Large intestine (tissue), 3 donors: Measurements from ENCODE around the gene CDON. TPM values are rescaled to one million over a fixed set of nuclear protein-coding genes. Genes with fewer than 3 reads are reported as not detected.

Source experiments
- DNase-seq, 2 donors: peaks; one replicate each; pipeline versions ENCODE4 v3.0.0 to v3.0.0-alpha.2; 2013
- H3K27ac ChIP-seq: one replicate; pipeline ENCODE4 v1.5.1; 2013; ENCODE audit warnings: low read length
- H3K27me3 ChIP-seq: 2 replicates; pipeline ENCODE4 v1.6.1; 2013; ENCODE audit warnings: low read length; ENCODE audit not compliant: control insufficient read depth, insufficient read depth
- H3K36me3 ChIP-seq: 2 replicates; pipeline ENCODE4 v1.6.1; 2013; ENCODE audit warnings: low read length; ENCODE audit not compliant: control insufficient read depth, insufficient read depth
- H3K4me1 ChIP-seq: one replicate; pipeline ENCODE4 v1.6.1; 2013; ENCODE audit warnings: low read length; ENCODE audit not compliant: control insufficient read depth, insufficient read depth
- H3K4me3 ChIP-seq: one replicate; pipeline ENCODE4 v1.5.1; 2013; ENCODE audit warnings: low read length
- H3K9me3 ChIP-seq: one replicate; pipeline ENCODE4 v1.6.1; 2013; ENCODE audit warnings: mild to moderate bottlenecking, low read depth, low read length, moderate library complexity; ENCODE audit not compliant: control insufficient read depth
- WGBS: methylation state at CpG from one replicate; pipeline ENCODE4 v1.1.5; 2013; ENCODE audit warnings: low lambda C conversion rate; ENCODE audit not compliant: insufficient coverage; 5-methylcytosine and 5-hydroxymethylcytosine counted together
- polyA plus RNA-seq: library from polyadenylated mRNA; unstranded; fragments of 120-200 nt; gene quantifications from one replicate; pipeline ENCODE4 v1.2.1, GENCODE V29; 2013

Gene CDON
- polyA plus RNA-seq, 1 donor, result 22.8 TPM

DNA sequence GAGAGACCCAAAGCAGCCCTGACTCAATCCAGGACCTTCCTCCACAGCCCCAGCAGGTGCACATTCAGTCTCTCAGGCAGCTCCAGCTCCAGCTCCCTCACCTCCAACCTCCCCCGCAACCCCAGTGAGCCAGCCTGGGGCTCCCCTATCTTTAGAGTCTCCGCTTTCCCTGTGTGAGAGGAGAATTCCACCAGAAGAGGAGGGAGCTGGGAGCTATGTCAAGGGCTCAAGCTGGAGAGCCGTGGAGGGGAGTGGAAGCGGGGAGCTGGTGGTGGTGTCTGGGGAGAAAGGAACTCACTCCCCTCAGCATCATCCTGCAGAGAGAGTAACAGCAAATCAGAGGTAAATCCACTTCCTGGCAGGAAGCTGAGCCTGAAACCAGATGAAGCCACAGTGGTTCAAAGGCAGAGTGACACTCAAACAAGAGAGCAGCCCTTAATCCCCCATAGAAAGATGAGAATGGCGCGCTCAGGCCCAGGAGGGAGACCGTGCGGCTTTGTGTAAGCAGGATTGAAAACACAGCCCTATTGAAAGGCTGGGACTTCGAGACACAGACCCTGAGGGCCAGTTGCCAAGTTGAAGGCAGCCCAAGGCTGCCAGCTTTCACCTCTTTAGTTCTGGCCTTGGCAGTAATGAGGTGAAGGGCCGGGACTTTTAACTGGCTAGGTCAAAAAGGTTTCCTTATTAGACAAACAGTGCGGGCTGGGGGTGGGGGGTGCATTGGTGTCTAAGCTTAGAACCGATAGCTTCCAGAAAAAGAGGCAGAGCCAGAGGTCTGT is 21.4 kb upstream of the CDON start:
- H3K9me3 ChIP-seq, result no peaks in the 10 kb centered on the region
- no peak for DNase-seq
- H3K27me3 ChIP-seq, result peaks cover 2% of the 10 kb centered on the region
- no CpG with 5 or more reads among the region's 12 CpGs for WGBS
- no peak overlapping the region for H3K27ac ChIP-seq
- no peak overlapping the region for H3K4me3 ChIP-seq
- no peaks in the 10 kb centered on the region for H3K4me1 ChIP-seq
- no peaks in the 10 kb centered on the region for H3K36me3 ChIP-seq

DNA sequence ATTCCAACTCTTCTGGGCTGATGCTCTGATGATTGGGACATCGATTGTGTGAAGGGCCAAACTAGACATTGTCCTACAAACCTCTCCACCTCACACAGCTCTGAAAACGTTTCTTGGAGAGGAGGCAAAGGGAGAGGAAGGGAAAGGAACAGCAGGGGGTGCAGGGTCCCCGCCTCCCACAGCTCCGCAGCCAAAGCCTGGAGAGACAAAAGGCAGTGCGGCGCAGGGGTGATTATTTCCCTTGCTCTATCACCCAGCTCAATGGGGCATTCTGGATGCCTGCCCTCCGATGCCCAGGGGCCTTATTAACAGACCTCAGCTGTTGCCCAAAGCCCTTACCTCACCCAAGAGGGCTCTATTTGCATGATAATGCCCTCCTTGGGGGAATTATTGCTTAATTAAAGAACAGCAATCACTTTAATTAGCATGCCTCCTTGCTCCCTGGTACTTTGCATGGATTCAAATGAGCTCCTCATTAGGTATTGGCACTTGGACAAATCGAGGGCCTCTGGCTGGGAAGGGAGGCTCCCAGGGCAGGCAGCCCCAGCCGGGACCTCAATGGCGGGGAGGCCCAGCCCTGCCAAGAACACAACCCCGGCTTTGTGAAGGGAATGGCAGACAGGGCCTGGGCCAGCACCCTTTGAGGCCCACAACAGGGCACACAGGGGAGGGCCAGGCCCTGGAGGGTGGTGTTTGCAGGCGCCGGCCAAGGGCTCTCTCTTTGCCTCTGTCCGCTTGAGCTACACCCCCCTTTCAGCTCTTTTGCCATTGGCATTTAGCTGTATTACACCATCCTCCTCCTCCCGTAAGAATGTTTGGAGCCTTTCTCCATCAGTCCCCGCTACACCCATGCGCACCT is 19.8 kb upstream of the CDON start:
- no peak overlapping the region for H3K4me3 ChIP-seq
- H3K4me1 ChIP-seq, result no peaks in the 10 kb centered on the region
- H3K9me3 ChIP-seq, result no peaks in the 10 kb centered on the region
- H3K27me3 ChIP-seq, result peaks cover 2% of the 10 kb centered on the region
- H3K36me3 ChIP-seq, result no peaks in the 10 kb centered on the region
- no peak for DNase-seq
- WGBS, result no CpG with 5 or more reads among the region's 17 CpGs
- no peak overlapping the region for H3K27ac ChIP-seq

DNA sequence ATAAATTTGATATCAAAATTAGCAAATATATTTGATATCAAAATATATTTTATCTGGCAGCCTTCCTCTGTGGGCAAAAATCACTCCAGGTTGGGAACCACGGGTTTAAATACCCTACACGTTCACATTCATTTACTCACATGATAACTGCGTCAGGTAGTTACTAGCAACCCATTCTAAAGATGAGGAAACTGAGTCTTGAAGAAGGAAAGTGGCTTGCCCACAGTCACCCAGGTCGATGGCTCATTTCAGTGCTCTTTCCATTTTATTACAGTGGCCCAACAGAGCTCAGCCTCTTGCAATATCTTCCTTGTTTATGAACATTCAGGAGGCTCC is 19.2 kb upstream of the CDON start:
- WGBS, result 83% methylated on average over 1 of the region's 4 CpGs
- no peak for DNase-seq
- H3K36me3 ChIP-seq, result no peaks in the 10 kb centered on the region
- H3K4me1 ChIP-seq, result no peaks in the 10 kb centered on the region
- peaks cover 2% of the 10 kb centered on the region for H3K27me3 ChIP-seq
- no peaks in the 10 kb centered on the region for H3K9me3 ChIP-seq
- no peak overlapping the region for H3K4me3 ChIP-seq
- H3K27ac ChIP-seq, result no peak overlapping the region

DNA sequence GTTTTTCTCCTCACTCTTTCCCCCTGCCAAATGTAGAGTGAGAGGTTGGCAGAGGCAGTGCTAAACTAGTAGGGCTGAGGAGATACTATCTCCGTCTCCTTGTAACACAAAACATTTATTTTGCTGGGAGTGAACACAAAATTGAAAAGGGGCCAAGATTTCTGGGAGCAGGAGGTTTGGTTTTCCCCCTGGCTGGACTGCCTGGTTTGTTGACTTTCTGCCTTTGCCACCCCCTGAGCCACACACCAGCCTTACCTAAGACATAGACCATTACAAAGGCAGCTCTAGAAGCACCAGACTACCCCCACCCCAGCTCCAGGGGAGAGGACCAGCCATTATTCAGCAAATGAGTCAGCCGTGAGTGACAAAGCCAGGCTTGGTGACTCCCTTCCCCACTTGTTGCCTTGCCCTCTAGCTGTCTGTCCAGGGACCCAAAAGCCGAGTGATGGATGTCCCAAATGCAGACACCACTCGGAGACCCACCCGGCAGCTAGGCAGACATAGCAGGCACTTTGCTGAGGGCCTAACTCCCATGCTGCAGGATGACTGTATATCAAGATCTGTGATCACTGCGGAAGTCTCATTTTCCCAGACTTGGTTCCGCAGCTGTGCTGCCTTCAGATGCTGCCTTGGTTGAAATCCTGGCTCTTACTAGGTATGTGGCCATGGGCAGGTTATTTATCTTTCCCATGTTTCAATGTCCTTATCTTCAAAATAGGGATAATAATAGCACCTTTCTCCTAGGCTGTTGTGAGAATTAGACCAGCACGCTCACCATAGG is 17.7 kb upstream of the CDON start:
- H3K27ac ChIP-seq, result no peak overlapping the region
- WGBS, result no CpG with 5 or more reads among the region's 8 CpGs
- no peaks in the 10 kb centered on the region for H3K9me3 ChIP-seq
- H3K27me3 ChIP-seq, result peaks cover 2% of the 10 kb centered on the region
- H3K4me3 ChIP-seq, result no peak overlapping the region
- no peaks in the 10 kb centered on the region for H3K36me3 ChIP-seq
- DNase-seq, result no peak
- H3K4me1 ChIP-seq, result no peaks in the 10 kb centered on the region

DNA sequence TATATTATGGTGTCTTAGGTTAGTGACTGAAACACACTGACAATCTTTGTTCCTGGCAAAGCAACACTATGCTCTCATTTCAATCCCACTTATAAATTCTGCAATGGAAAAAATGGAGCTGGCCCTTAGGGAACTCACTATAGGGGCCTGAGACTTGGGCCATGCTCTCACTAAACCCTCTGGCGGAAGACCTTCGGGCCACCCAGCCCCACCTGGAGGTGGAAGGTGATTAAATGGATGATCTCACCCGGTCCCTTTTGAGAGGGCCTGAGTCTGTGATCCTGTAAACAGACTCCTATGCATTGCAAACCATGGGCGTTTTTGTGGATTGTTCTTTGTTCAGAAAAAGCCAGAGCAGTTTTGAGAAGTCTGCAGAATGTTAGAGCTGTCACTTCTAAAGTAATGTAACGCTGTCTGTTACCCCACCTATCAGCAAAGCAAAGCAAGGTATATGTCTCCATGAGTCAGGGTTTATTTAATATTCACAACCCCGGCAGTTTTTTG is 17.0 kb upstream of the CDON start:
- Histone ChIP-seq H3K27ac (no peak overlapping the region), H3K36me3 (no peaks in the 10 kb centered on the region), H3K4me3 (no peak overlapping the region), H3K27me3 (peaks cover 2% of the 10 kb centered on the region), H3K9me3 (no peaks in the 10 kb centered on the region), H3K4me1 (no peaks in the 10 kb centered on the region)
- WGBS, result 60% methylated on average over 1 of the region's 6 CpGs
- no peak for DNase-seq

DNA sequence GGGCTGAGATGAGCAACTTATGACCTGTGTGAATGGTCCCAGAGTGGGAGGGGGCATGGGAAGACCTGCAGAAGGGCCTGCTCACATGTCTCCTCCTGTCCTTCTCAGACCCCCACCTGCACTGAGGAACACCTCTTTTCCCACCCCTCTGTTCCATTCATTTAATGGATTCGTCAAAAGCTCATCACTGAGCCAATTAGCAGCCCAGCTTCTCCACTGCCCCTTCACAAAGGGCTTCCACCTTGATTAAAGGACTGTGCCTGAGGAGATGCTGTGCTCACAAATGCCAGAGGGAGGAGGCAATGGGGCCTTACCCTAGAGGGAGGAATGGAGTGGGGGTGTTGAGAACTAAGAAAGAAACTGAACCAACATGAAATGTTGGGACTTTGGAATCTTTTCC is 14.0 kb upstream of the CDON start:
- H3K4me3 ChIP-seq, result no peak overlapping the region
- no peaks in the 10 kb centered on the region for H3K9me3 ChIP-seq
- no peaks in the 10 kb centered on the region for H3K27me3 ChIP-seq
- no peaks in the 10 kb centered on the region for H3K36me3 ChIP-seq
- H3K27ac ChIP-seq, result no peak overlapping the region
- WGBS, result no CpG with 5 or more reads among the region's 1 CpG
- no peak for DNase-seq
- H3K4me1 ChIP-seq, result no peaks in the 10 kb centered on the region

DNA sequence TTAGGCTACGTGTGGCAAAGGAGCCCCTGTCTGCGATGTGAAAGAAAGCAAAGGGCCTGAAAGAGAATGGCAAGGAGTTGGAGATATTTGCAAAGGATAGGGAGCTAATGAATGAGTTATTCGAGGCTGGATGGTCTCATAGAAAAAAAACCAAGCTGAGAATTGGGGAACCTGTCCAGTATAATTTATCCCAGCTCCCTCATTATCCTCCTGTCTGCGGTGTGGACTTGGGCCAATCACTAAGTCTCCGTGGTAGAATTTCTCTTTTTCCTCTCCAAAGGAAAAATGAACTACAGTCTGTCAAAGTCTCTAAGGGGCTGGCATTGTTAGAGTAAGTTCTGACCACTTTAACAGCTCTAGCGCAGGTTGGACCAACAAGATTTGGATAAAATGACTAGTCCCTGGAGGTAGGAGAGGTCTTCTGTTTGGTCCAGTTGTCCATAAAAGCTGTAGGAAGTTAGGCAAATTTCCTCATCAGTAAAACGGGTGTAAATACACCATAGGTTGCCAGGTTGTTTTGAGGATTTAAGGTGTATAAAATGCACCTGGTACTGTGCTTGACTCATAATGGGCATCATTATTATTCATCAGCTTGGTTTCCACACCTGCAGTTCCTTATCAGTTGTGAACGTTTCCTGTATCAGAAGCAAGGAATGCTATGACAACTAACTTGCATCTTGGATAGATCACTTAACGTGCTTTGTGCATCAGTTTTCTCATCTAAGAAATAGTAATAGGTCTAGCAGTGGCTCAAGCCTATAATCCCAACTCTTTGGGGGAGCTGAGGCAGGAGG is 10.3 kb upstream of the CDON start:
- WGBS, result no CpG with 5 or more reads among the region's 9 CpGs
- no peak overlapping the region for H3K27ac ChIP-seq
- H3K27me3 ChIP-seq, result no peaks in the 10 kb centered on the region
- no peaks in the 10 kb centered on the region for H3K9me3 ChIP-seq
- no peak overlapping the region for H3K4me3 ChIP-seq
- H3K36me3 ChIP-seq, result no peaks in the 10 kb centered on the region
- no peaks in the 10 kb centered on the region for H3K4me1 ChIP-seq
- no peak for DNase-seq

DNA sequence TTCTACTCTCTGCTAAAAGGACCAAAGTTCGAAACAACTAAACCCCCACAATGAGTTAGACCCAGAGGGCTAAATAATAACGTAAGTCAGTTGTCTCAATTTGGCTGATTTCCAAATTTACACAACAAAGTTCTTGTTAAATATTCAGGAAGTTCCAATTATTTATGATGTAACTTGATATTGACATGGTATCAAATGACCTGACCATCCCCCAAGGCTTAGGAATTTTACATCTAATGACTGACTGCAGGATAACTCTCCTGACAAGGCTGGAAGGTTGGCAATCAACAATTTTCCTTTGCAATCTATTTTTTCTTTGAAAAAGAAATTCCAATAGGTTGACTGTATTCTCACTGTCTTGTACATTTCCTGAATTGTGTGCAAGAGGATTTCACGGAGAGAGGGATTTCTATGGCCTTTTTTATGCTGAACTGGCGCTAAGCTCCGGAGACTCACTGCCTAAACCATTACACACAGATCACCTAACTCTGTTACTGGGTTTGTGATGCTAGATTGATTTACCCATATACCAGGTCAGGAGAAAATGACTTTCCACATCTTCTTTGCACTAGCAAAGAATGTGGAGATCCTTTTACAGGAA is 9.6 kb upstream of the CDON start:
- H3K27ac ChIP-seq, result no peak overlapping the region
- DNase-seq, result no peak
- no peaks in the 10 kb centered on the region for H3K4me1 ChIP-seq
- no peaks in the 10 kb centered on the region for H3K36me3 ChIP-seq
- H3K27me3 ChIP-seq, result no peaks in the 10 kb centered on the region
- WGBS, result no CpG with 5 or more reads among the region's 5 CpGs
- no peaks in the 10 kb centered on the region for H3K9me3 ChIP-seq
- H3K4me3 ChIP-seq, result no peak overlapping the region

DNA sequence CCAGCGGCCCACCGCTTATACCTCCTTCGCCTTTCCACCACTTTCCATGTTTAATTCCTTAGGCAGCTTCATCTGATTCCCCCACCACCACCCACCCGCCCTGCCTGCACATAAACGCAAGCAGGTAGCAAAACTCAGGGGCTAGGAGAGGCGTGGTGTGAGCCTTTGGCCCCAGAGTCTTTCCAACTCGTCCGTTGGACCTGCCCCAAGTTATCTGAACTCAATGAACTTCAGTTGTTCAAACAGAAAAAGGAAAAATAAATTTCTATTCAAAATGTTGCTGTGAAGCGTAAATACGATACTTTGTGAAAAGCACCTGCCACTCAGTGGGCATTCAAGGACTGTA is 814 bp upstream of the CDON start:
- 0% methylated on average over 1 of the region's 10 CpGs for WGBS
- Histone ChIP-seq H3K27me3 (peaks cover 2% of the 10 kb centered on the region), H3K4me3 (peak overlapping the region; percentile 52), H3K4me1 (peaks cover 5% of the 10 kb centered on the region), H3K36me3 (no peaks in the 10 kb centered on the region), H3K9me3 (no peaks in the 10 kb centered on the region), H3K27ac (peak overlapping the region; percentile 66)
- DNase-seq, result peak; percentile 41 to 84
